HG03064 (cell line): Measurements from ENCODE around the gene MESP2.

Source experiments
- ATAC-seq: cut with Tn5 transposase; IDR thresholded peaks from one replicate; pipeline ENCODE4 v1.9.1; 2021; ENCODE audit warnings: low read depth; ENCODE audit not compliant: unreplicated experiment

The MESP2 gene

DNA sequence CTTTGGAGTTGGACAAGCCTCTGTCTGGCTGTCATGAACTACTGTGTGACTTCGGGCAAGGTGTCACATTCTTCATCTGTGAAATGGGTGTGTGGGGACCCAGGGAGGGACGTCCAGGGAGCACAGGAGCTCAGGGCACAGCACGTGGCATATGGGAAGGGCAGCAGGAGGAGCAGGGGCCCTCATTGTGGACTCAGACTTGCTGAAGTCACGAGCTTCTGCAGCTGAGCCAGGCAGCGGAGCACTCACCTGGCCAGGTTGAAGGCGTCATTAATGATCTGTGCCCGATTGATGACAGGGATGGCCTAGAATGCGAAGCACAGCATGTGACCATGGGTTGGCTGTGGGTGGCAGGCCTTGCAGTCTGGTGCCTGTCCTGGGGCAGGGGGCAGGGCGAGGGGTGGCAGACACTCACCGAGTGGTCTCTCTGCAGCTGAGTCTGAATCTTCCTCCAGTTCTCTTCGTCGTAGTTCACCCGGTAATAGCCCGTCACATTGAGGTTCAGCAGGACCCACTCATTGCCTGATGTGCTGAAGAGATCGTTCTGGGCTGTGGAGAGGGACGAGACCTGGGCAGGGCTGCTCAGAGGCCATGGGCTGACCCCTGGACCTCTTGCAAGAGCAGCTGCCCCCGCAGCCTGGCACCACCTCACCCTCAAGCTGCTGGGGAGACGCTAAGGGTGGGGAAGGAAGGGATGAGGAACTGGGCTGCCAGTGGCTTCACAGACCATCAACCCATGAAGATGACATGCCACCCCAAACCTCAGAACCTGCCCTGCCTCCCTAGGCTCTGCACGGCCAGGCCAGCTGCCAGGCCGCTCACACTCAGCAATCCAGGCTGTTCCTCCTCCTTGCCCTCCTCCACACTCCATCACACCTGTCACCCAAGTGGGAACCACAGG lies 23.1 kb downstream of the MESP2 start:
- ATAC-seq: no peak

DNA sequence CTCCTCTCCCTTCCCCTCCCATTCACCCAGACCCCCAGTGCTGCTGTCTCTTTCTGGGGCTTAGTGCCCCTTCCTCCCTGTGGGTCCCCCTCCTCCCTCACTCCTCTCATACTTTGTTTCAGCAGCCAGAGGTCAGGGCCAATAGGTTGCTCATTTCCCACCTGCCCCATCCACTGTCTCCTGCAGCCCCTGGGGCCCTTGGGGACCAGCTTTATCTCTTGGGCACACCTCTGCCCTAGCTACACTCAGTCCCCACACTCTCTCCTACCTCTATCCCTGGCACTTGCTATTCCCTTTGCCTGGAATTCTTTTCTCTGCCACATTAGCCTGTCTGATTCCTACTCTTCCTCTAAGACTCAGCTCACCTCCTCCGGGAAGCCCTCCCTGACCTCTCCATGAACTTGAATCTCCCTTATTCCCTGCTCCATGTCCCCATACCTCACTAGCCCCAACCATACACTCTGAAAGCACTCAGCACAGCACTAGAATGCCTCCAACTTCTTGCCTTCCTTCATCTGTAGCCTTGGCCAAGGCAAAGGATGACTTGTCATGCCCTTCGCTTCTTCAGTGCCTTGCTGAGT lies 23.9 kb downstream of the MESP2 start:
- no peak for ATAC-seq

DNA sequence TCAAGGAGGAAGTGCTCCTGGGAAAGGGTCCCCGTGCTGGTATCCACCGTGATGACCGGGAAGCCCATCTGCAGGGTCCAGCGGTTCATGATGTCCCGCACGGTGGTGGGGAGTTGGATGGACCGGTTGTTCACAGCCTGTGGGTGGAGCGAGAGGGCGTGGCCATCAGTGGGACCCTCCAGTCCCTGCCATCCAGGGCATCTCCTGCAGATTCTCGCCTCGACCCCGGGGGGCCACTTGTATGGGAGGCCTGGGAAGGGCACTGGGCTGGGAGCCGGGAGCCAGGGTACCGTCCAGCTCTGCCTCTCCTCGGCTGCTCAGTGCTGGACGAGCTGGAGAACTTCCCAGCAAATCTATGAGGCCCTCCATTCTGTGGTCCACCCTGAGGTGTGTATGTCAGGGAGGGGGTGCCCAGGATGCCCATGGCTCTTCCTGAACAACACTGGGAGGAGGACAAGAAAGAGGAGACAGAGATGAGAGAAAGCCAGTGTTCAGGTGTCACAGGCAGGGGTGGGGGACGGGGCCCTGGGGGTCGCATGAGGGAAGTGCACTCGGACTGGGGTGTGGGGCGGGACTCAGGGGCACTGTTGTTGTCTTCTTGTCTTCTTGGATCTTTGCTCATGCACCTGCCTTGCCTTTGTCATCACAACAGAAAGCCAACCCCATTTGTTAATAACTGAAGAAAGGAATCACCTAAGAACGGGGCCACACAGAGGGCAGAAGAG lies 25.5 kb downstream of the MESP2 start:
- ATAC-seq: no peak

DNA sequence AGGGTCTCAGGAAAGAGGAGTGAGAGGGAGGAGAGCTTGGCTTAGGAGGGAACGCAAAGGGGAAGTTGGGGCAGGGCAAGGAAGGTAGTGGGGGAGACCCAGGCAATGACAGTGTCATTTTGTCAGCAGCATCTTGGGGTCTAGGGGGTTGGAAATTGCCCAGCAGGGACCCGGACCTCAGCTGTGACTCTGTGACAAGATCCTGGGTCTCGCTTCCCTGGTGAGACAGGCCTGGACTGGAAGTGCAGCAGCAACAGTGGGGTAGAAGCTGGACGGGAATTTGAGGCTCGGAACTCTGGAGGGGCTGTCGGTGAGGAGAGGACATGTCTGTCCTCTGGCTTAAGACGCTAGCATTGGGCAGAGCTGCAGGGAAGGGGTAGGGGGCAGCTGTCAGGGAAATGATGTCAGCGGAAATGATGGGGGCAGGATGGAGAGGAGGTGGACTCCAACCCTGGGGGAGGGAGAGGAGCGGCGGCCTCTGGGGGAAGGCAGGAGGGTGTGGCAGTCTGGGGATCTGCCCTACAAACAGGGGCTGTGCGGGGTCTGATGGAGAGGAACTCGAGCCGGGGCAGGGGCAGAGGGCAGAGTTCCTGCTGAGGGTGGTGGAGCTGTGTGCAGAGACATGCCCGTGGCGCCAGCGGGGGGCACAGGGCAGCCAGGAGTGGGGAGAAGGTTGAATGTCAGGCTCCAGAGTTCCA lies 26.2 kb downstream of the MESP2 start:
- no peak for ATAC-seq

DNA sequence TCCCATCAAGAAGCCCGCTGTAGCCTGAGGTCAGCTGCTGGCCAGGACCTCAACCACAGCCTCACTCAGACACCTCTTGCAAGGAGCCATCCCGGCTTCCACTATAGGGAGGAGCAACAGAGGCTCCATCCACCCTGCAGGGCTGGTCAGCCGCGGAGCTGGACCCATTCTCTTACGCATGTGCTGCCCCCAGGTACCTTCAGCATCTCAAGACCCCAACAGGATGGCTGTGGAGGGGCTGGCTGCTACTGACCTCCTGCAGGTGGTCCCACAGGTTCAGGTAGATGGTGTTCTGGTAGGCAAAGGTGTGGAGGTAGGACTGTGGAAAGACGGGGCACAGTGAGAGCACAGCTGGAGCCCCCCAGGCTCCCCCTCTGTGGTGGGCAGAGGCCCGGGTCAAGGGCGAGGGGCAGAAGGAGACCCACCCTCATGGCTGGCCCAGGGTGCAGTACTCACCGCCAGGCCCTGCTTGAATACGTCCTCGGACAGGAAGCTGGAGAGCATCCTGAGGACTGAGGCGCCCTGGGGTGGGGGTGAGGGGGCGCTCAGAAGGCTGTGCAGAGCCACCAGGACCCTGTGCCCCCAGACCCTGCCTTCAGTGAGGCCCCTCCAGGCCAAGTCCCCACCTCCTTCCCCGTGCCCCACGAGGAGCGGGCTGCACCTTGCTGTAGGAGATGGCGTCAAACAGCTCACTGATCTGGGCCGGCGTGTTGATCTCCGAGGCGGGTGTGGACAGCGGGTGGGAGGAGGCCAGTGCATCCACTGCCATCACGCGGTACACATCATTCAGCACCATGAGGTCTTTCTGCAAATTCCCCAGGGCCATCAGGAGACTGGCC lies 27.1 kb downstream of the MESP2 start:
- no peak for ATAC-seq

DNA sequence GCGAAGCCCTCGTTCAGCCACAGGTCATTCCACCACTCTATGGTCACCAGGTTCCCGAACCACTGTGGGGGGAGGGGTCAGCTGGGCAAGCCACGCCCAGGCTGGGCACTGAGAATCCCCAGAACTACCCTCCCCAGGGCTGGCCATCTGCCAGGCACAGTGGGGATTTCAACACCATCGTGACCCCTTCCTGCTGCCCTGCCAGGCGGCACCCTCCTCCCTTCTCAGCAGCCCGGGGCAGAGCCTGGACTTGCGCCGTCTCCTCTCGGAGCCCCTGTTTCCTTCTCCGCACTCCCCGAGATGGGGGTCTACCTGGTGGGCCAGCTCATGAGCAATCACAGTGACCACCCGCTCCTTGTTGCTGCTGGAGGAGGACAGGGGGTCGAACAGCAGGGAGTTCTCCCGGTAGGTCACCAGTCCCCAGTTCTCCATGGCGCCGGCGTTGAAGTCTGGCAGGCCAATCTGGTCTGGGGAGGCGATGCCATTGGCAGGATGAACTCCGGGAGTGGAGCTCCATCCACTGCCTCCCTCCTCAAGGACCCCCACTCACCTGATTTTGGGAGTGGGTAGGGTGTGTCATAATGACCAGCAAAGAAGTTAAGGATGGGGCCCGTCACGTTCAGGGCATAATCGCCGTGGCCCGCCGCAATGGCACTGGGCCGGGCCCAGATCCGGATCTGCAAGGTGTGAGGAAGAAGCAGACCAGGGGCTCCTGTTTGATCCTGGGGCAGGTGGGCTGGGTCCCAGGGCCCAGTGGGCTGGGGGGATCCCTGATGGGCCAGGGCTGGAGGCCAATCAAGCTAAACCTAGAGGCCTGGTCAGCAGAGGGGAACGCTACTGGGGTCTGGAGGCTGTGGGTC lies 28.0 kb downstream of the MESP2 start:
- no peak for ATAC-seq

DNA sequence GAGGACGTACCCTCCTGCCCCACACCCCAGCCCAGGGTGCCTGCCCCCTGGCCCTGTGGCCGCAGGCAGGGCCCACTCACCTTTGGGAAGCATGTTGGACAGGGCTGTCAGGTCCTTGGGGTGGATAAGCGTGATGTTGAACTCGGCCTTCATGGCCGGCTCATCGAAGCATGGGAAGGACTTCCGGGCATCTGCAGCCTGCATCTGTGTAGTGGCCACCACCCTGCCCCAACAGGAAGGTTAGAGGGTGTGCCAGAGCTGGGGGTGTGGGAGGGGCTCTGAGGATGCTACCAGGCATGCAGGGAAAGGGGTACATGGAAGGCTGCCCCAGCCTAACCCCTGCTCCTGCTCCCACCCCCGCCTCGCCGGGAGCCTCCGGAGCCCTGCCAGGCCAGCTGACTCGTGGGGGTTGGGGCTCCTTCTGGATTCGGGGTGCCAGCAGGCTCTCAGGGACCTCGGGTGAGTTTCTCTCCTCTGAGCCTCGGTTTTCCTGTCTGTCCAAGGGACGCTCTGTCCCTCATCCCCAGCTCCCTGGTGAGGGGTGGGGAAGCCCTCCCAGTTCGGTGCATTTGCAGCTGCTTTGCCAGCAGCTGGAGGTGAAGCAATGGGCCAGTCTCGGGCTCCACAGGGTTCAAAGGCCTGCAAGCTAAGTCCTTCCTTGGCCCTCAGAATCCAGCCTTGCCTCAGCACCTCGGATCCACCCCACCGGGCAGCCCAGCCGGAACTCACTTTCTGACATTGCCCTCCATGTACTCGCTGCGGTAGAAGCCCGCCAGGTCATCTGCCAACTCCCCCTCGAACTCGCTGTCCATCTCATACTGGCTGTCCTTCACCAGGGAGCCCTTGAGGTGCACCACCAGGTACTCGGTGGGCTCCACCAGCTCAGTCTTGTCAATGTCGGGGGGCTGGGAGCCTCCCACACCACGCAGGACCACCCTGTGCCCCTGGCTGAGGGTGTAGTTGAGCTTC lies 29.4 kb downstream of the MESP2 start:
- ATAC-seq: no peak

DNA sequence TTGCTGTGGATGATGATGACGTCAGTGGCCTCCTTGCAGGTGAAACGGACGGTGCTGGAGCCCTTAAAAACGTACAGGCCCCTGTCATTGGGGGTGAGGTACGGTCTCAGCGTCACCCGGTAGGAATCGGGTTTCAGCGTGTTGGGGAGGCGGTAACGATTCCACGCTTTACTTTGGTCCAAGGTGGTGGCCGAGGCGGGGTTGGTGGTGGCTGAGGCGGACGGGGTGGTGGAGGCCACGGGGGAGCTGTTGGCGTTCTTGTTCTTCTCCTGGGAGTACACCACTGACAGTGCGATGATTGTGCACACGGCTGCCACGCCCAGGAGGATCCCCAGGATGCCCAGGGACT lies 30.1 kb downstream of the MESP2 start:
- ATAC-seq: no peak

DNA sequence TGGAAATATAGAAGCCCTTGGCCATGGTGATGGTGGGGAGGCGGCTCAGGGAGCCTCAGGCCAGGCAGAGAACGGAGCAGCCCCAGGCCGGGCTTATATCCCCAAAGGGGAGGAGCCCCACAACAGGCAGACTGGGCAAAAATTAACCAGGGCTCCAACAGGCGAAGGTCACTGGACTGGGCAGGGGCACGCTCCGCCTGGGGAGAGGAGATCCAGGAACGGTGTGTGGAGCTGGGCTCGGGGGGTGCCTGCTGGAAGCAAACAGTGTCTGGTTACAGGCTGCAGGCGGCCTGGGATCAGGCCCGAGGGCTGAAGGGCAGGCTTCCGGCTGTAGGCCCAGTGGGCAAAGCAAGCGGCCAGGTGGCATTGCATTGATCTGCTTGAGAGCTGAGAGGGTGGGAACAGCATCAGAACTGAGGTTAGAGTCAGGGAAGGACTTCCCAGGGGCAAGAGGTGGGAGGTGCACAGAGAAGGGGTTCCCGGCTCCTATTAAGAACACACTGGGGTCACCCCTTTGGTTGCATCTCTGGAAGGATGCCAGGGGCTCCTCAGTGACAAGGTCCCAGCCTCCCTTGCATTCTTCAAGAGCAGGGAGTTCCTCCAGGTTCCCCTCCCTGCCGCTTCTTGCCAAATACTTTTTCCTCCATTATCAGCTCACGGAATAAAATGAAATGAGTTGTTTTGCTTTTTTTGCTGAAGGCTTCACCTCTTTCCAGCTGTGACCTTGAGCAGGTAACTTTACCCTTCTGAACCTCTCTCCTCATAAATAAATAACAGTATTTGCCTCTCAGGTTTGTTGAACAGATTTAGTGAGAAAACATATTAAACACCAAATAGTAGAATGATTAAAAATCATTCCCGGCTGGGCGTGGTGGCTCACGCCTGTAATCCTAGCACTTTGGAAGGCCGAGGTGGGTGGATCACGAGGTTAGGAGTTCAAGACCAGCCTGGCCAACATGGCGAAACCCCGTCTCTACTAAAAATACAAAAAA lies 30.7 kb downstream of the MESP2 start:
- no peak for ATAC-seq

DNA sequence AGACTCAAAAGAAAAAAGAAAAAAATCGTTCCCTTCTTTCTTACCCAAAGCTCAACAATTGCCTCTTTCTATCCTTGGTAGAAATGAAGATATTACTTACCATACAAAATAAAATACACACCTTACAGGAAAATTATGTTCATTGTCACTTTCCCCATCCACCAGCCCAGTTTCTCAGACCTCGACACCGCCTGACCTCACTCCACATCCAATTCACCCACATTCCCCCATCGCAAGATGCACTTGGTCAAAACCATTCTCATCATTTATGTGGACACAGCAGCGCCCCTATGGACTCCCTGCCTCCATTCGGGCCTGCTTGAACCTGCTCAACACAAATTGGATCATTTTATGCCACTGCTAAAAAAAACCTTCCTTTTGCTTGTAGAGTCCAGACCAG lies 31.6 kb downstream of the MESP2 start:
- ATAC-seq: no peak

DNA sequence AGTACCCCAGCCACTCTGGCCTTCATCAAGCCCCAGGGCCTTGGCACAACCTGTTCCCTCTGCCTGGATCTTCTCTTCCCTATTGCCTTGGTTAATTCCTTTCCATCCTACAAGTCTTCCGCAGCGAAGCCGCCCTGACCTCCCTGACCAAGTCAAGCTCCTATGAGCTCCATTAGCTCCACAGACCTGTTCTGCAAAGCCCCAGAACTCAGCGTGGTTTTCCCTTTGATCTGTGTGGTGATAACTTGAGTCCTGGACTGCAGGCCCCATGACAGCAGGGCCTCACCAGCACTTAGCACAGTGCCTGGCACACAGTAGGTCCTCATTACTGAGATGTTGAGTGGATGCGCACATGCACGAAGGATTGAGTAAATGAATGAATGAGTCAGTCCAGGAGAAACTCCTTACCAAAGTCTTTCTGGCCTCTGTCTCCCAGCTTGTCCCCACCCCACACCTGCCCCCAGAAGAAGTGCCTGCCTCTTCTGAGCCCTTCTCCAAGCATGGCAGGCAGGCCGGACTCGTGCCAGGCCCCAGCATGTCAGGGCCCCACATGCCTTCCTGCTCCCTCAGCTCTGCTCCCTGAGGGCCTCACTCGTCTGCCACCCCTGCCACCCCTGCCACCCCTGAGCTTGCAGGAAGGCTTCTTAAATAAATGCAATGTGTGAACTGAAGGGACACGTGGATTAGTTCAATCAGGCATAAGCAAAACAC lies 32.2 kb downstream of the MESP2 start:
- no peak for ATAC-seq

DNA sequence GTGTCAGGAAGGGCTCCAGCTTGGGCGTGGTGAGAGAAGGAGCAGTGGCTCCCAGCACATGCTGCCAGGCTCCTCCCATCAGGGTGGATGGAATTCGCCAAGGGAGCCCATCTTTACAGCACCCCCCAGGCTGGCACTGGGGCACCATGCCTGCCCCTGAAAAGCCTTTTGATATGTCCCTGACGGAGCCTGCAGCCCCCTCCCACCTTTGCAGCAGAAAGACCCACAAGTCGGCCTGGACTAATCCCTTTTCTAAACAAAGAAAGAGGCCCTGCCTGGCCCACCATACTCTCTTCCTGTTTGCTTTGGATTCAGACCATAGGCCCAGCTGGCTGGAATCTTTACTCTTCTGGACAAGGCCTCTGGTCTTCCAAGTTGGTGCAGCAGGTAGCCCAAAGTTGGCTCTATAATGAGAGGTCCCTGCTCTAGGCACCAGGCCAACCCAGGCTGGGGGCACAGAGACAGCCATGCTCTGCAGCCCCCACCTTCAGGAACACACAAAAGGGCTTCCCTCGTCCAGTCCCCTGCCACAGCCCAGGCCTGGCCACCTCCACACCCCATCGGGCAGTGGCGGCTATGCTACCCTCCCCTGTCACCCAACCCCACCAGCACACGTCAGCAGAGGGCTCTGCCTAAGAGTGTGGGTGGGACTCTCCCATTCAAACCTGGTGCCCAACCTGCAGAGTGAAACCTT lies 33.1 kb downstream of the MESP2 start:
- ATAC-seq: no peak

DNA sequence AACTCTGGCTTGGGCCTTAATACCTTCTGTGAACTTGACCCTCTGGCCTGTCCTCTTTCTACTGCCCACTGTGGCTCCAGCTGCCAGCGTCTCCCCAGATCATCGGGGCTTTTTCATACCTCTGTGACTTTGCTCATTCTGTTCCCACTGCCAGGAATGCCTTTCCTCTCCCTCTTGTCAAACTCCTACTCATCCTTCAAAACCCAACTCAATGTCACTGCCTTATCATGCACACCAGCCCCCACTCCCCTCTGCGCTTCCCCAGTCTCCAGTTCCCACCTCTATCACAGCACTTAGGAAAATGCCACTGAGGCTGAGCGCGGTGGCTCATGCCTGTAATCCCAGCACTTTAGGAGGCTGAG lies 33.6 kb downstream of the MESP2 start:
- ATAC-seq: no peak

DNA sequence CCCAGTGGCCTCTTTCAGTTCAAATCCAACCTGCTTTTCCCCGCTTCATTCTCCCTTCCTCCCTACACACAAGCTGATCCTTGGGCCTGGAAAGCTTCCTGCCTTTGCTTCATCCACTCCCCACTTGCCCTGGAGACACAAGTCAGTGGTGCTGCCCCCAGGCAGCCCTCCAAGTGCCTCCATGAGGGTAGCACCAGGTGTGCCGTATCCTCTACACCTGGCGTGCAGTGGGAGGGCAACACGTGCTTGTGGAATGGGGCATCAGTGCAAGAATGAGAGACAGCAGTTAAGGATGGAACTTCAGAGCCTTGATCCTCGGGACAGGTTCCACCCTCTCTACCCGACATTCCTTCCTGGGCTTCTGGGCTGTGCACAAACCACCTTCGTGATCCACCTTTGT lies 34.7 kb downstream of the MESP2 start:
- no peak for ATAC-seq

DNA sequence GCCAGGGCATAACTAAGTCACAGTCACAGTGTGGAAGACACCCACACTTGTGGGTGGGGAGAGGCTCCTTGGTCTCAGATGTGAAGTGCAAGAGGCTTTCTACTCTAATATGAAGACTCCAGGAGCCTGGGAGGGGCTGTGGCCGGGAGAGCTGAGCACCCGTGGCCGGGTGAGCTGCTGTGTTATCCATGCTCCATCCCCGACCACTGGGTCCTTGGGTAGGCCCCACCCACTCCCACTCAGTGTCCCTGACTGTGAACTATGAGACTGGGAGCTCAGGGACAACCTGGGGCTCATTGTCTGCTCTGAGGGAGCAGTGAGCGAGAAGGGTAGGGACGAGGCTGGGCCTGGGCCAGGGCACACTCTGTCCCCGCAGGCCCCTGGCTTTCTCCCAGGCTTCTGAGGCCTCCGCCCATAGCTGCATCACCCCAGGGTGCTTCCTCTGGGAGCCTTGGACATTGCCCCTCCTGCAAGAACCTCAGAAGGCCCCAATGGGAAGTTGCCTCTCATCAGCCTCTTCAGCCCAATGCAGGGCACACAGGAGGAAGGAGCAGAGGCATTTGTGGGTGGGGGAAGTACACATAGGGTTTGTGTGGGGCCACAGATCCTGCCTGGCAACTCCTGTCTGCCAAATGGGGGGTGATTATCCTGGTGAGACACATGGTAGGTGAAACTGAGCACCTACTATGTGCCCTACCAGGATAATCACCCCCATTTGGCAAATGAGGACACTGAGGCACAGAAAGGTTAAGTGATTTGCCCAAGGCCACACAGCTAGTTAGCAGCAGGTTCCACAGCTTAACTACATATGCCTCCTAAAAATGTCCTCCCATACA lies 36.1 kb downstream of the MESP2 start:
- ATAC-seq: no peak
